Measurements from ENCODE around the gene NYNRIN.

Gene NYNRIN

DNA sequence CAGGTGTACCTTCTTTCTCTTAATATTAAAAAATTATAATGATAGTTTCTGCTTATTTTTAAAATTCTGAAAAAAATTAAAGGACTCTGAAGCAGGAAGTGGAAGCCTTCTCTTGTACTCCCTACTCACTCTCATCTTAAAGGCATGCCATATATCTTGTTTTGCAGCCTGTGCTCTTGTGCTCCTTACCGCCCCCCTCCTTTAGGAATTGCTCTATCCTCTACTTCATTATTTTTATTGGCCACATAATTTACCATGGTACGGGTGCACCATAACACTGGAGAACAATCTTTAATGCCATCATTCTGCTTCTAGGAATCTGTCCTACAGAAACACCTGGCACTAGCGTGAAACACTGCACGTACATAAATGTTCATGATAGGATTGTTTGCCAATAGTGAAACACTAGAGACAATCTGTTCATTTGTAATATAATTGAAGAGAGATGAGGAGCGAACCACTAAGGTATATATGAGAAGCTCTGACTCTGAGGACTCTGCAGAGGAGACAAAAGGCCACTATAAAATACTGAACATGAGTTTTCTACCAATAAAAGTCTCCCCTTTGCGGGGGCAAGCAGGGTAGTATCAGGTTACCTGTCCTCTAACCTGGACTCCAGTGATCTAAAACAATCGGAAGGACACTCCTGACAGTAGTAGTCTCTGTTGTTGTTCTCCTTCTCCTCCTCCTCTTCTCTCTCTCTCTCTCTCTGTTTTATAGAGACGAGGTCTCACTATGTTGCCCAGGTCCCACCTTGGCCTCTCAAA, 6.3 kb upstream of the NYNRIN start:
- DNase-seq (ENCODE audit: low read depth), result no peak

DNA sequence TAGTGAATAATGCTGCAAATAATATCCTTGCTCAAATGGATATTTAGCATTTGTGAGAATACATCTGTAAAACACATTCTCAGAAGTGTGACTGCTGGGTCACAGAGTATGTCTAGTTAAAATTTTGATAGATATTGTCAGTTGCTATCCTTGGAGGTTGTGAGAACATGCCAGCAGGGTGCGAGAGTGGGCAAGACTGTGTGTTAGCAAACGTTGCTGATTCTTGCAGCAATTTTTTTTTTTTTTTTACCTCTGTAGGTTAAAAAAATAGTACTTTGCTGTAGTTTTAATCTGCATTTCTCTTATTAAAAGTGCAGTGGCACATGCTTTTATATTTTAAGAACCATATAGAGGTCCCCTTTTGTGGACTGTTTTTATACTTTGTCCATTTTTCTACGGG, 4.5 kb upstream of the NYNRIN start:
- no peak for DNase-seq (ENCODE audit: low read depth)

DNA sequence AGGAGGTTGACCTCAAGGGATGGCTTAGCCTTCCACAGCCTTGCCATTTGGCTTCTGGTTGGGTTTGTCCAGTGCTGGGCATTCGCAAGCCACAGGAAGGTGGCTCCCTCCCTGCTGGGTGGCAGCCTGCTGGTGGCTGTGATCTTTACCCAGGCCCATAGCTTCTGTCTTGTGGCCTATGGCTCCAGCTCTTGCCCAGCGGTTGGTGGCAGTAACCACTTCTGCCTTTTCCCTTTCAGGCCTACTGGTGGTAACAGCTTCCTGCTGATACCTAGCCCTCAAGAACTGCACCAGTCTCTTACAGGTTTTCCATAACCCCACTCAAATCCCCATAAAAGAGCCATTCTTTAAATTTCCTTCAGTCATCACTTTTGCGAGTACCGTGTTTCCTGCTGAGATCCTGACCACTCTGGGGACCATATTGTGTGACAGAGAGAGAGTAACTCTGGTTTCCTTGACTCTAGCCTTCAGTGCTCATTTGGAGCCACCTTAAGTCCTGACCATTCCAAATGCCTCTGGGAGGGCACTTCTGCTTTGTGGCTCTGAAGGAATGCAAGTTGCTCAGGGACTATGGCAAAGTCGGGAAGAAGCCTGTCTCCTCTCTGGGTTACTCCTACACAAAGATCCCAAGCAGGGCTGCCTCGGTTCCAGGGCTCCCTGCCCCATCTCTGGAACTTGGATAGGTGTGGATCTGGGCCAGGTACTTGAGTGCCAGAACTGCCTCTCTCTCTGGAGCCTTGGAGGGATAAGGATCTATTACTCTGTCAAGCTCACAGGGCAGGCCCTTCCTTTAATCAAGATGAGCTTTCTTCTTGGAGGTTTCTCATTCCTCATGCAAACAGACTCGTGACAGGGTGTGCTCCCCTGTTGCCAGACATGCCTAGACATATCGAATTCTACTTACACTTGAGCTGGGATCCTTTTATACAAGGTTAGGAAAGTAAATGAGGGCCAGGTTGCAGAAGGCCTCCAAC, 2.9 kb upstream of the NYNRIN start:
- DNase-seq (ENCODE audit: low read depth), result no peak

DNA sequence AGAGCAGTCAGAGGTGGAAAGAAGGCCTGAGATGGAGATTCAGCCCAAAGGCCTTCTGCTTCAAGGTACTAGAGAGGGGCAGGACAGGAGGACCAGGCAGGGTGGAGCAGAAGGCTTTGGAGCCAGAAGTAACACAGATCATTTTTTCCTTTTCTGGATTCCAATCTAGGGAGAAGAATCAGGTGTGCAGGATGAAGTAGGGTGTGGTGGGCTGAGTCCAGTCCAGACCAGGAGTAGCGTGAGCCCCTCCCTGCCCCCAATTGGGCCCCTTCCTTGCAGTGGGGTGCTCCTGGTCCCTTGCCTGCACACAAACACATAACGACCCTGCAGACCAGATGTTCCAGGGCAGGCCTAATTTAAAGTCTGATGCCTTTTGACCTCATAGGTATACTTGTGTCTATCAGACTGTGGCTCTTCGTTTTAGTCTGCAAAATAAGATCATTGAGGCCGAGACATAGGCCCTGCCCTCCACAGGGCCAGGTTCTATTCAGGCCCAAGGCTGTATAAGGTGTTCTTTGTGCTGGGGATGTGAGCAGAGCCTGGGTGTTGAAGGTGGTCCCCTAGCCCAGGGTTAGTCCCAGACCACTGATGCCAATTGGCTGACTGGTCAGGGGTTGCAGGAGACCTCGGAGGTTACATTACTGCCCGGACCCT, 1.0 kb upstream of the NYNRIN start:
- DNase-seq (ENCODE audit: low read depth), result no peak

DNA sequence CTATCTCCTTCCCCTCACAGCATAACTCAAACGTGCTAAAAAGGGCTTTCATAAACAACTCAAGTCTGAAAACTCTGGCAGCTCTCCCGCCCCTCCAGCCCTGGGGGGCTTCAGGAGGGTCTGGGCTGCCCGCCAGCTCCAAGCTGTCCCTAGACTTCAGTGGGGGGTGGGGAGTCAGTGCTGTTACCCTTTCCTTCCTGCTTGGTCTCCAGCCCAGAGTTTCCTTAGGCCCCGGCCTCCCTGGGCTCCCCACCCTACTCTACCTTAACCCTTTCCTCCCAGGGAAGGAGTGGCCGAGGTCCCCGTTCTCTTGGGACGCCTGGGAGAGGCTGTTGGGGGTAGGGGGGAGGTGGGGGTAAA, 530 bp upstream of the NYNRIN start:
- DNase-seq (ENCODE audit: low read depth), result no peak

DNA sequence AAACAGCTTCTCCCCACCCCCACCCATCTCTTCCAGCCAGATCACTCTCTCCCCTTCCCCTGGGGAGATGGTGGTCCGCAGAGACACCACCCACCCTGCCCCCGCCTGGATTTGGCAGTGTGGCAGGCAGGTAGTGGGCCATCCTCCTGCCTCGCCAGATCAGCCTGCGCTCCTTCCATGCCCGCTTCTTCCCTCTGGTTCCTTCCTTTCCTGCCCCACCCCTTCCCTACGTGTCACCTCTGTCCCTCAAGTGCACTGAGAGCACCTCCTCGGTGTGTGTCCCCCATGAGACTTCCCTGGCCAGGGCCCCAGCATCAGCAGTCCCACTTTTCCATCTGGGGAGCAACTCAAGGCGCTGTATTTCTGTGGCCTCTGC, 632 bp downstream of the NYNRIN start:
- DNase-seq (ENCODE audit: low read depth), result no peak

DNA sequence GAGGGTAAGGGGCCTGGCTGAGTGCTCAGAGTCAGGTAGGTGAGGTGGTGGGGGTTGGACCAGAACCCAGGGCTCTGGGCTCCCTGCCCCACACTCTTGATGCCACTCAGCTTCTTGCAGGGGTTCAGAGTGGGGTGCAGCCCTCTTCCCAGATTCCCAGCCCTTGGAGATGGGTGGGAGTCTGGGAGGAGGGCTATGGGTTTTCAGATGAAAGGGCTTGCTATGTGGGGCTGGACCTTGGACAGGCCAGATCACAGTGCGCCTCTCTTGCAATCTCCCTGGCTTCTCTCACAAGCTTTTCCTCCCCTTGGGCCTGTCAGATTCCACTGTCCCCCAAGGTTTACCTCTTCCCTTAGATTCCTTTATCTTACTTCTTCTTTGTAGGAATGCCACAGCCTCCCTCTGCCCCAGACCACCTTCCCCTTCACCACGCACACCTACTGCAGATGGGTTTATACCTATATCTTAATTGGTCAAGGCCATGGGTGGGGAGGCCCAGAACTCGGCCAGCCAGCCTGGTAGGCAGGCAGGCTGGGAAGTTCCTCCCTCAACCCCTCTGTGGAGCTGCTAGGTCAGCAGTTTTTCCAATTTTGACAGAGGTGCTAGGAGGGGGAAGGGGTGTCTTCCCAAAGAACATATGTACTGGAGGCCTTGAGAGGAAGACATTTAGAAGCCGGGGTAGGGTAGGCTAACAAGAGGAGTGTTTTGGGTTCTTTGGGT, 1.4 kb downstream of the NYNRIN start:
- DNase-seq (ENCODE audit: low read depth), result no peak

DNA sequence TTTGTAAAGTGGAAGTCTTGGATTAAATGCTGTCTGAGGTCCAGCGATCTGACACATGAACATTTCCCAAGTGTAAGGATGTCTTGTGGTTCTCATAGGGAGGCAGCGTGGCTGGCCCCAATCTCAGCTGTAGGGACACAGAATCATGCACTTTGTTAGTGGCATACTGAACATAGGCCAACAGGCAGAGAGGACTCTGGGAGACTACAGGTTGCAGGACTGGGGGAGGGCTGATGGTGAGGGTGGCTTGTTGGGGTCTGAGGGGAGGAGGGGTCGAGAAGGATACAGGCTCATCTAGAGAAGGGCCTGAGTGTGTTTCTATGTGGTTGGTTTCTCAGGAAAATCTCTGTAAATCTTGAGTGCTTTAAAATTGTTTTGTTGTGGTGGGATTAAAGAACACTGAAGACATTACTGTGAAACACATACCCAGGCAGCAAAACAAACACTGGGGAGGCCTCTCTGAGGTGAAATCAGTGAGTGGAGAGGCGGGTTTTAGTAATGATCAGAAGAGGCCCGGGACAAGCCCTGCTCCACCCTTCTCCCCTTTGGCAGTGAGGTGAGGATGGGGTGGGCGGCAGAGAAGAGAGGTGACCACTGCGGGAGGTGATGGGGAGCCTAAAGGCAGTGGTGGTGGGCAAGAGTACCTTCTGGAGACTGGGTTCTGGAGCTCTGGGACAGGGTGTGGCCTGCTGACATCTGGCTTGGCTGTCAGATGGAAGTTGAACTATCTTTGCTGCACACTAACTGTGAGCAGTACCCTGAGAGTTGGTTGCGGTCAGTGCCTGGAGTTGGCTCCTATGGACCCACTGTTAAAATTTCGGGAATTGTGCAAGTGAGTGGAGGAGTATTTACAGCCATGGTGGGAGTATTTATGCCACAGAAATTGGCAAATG, 3.3 kb downstream of the NYNRIN start:
- DNase-seq (ENCODE audit: low read depth), result no peak

DNA sequence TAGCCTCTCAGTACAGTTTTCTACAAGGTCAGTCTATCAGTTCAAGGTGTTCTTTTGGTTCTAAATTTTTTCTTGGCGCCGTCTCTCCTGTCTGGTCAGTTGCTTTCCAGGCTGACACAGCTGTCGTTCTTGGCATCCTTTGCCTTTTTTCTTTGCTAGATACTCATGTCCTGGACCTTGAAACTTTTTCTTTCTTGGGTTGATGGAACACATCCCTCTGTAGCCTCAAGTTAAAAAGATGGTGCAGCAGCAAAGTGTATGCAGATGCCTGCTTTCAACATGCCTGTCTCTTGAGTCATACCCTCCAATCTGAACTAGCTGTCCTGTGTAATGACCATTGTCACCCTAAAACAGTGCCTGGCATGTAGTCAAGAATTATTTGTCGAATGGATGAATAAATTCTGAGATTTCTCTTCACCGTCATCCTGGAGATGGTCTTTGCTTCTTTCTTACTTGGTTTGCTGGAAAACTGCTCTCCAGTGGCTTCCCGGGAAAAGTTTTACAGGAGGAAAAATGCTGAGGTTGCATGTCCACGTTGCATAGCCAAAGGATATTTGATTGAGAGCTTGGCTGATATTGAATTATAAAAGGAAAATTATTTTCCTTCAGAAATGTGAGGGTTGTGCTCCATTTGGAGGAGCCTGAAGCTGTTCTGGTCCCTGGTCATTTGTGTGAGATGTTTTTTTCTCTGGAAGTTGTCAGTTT, 4.6 kb downstream of the NYNRIN start:
- DNase-seq (ENCODE audit: low read depth), result no peak

DNA sequence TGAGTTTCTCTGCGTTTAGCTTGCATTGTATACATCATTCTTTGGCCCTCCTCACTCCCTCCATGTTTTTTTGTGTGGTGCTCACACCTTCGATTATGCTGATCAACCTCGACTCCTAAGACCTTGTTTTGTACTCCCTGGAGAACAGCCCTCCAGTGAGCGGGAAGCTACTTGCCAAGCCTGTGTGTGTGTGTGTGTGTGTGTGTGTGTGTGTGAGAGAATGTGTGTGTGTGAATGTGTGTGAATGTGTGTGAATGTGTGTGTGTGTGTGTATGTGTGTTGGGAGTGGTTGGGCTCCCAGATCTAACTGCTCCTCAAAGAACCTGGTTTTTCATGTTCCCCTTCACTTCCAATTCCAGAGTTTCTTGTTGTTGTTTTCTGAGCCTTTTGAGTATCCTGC, 6.0 kb downstream of the NYNRIN start:
- DNase-seq (ENCODE audit: low read depth), result no peak

DNA sequence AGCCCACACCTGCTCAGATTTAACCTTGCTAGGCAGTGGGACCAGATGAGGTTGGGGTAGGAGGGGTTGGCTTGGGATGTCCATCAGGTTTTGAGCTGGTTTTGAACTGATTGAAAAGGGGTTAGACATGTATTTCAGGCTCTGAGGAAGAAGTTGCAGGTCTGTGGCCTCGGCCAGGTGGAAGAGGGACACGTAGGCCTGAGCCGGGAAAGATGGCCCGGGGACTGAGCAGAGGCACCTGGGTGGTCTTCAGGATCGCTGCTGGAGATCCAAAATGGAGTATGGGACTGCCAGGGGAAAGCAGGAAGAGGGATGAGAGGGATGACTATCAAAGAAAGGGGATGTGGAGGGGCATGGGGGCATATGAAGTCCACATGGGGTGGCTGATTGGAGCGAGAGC, 7.6 kb downstream of the NYNRIN start:
- no peak for DNase-seq (ENCODE audit: low read depth)

DNA sequence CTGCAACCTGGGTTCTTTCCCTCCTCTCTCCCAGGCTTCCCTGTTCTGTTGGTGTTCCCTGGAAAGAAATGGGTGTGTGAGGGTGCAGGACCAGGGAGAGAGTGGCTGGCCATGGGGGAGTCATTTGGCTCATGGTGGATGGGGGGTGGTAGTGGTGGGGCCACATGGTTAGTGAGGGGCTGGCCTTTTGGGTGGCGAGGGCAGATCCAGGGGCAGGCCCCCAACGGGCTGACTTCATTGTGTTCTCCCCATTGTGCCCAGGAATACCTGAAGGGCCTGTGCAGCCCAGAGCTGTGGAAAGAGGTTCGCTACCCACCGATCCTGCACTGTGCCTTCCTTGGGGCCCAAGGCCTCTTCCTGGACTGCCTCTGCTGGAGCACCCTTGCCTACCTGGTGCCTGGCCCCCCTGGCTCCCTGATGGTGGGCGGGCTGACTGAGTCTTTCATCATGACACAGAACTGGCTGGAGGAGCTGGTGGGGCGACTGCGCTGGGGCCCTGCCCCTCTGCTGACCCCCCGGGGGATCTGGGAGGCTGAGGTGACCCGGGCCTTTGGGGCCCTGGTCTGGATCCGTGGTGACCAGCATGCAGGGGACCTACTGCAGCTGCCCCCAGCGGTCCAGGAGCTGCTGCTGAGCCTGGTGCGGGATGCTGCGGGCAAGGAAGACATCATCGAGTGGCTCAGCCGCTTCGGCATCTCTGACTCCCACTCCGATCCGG, 9.0 kb downstream of the NYNRIN start:
- no peak for DNase-seq (ENCODE audit: low read depth)

DNA sequence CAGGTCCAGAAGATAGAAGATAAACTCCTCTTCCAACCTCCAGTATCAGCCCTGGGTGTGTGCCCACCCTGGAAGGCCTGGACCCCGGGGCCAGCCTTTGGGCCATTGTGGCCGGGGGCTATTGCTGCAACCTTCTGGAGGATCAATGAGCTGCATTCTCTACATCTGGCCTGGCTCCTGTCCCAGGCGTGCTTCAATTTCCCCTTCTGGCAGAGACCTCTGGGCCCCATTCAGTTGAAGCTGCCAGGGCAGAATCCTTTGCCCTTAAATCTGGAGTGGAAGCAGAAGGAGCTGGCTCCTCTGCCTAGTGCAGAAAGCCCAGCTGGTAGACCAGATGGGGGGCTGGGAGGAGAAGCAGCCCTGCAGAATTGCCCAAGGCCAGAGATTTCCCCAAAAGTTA, 10.0 kb downstream of the NYNRIN start:
- DNase-seq (ENCODE audit: low read depth), result no peak

DNA sequence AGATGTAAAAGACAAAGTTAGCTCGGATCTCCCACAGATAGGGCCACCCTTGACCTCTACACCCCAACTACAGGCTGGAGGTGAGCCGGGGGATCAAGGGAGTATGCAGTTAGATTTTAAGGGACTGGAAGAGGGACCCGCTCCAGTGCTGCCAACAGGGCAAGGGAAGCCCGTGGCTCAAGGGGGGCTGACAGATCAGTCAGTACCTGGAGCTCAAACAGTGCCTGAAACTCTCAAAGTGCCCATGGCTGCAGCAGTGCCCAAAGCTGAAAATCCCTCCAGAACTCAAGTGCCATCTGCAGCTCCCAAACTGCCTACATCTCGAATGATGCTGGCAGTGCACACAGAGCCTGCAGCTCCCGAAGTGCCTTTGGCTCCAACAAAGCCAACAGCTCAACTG, 10.4 kb downstream of the NYNRIN start:
- no peak for DNase-seq (ENCODE audit: low read depth)

DNA sequence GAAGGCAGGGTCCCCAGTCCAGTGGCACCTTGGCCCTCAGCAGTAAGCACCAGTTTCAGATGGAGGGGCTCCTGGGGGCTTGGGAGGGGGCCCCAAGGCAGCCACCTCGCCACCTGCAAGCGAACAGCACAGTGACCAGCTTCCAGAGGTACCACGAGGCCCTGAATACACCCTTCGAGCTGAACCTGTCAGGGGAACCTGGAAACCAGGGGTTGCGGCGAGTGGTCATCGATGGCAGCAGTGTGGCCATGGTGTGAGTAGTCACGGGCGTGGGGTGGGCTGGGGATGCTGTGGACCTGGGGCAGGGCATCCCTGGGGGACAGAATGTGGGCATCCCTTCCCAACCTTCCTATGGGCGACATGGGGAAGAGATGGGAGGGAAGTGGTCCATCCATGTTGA, 11.2 kb downstream of the NYNRIN start:
- no peak for DNase-seq (ENCODE audit: low read depth)

DNA sequence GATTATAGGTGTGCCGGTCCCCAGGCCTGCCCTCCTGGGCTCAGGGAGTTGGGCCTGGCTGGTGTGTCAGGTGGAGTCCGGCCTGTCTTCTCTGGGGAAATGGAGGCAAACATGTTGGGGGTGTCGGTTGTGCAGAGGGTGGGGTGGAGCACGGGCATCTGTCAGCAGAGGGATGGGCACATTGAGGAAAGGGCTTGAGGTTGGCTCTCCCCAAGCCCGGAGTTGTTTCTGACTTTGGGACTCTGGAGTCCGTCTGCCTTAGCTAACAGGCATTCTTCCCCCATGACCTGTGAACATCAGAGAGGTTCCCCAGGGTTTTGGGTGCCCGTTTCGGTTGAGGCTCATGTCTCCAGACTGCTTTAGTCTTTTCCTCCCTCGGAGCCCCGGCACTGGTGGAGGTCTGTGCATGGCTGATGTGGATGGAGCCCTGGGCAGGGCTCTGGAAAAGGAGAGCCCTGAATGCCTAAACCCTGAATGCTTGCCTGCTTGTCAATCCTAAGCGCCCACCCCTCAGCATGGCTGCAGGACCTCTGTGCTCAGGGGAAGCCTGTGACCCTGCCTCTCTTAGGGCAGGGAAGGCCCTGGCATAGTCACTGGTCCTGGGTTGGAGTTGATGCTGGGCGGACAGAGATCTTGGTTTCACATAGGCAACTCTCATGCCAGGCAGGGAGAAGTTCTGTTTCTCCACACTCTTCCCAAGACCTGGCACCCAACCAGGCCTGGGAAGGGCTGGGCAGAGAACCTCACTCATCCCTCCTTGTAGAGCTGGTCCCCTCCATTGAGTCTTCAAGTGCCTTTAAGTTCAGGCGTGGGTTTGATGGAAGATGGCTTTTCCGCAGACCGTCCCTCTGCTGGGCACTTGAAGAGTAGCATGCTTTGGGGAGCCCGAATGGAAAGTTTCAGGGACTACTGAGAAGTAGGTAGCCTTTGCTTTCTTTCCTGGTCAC, 12.9 kb downstream of the NYNRIN start:
- no peak for DNase-seq (ENCODE audit: low read depth)

DNA sequence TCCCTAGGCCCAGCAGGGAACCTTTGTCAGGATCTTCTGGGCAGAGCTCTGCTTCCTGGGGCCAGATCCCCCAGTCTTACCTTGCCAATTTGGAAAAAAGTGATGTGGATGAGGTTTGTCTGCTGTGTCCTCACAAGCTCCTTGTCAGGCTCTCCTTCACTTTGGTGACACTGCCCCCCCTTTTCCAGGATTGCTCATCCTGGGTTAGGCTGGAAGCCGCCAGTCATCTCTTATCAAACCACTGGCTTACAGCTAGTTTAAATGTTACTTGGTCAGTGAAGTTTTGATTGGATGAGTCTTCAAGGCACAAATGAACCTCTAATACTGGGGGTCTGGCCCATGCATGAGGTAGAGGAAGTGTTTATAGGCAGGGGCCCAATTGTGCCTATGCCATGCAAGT, 15.3 kb downstream of the NYNRIN start:
- no peak for DNase-seq (ENCODE audit: low read depth)

DNA sequence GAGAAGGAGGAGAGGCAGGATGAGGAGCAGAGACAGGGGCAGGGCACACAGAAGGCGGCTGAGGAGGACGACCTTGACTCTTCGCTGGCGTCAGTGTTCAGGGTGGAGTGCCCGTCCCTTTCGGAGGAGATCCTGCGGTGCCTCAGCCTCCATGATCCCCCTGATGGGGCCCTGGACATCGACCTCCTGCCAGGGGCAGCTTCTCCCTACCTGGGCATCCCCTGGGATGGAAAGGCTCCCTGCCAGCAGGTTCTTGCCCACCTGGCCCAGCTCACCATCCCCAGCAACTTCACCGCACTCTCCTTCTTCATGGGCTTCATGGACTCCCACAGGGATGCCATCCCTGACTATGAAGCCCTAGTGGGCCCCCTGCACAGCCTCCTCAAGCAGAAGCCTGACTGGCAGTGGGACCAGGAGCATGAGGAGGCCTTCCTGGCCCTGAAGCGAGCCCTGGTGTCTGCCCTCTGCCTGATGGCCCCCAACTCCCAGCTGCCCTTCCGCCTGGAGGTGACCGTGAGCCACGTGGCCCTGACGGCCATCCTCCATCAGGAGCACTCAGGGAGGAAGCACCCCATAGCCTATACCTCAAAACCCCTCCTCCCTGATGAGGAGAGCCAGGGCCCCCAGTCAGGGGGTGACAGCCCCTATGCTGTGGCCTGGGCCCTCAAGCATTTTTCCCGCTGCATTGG, 16.1 kb downstream of the NYNRIN start:
- DNase-seq (ENCODE audit: low read depth), result no peak

All from activated T-helper 1 cell treated with Interleukin-2 at 50 U/mL for 16 hours (primary cell).